GM18511 (cell line): Measurements from ENCODE around the gene STX19.
"Not testable (repeated sequence)": the region's sequence is repeated elsewhere in the genome, so short reads cannot be mapped to it uniquely, and the experiment has no call there.

Source experiments
- ATAC-seq: cut with Tn5 transposase; IDR thresholded peaks from one replicate; pipeline ENCODE4 v1.9.1; 2021; ENCODE audit warnings: mild to moderate bottlenecking, moderate library complexity; ENCODE audit not compliant: unreplicated experiment

Gene STX19

DNA sequence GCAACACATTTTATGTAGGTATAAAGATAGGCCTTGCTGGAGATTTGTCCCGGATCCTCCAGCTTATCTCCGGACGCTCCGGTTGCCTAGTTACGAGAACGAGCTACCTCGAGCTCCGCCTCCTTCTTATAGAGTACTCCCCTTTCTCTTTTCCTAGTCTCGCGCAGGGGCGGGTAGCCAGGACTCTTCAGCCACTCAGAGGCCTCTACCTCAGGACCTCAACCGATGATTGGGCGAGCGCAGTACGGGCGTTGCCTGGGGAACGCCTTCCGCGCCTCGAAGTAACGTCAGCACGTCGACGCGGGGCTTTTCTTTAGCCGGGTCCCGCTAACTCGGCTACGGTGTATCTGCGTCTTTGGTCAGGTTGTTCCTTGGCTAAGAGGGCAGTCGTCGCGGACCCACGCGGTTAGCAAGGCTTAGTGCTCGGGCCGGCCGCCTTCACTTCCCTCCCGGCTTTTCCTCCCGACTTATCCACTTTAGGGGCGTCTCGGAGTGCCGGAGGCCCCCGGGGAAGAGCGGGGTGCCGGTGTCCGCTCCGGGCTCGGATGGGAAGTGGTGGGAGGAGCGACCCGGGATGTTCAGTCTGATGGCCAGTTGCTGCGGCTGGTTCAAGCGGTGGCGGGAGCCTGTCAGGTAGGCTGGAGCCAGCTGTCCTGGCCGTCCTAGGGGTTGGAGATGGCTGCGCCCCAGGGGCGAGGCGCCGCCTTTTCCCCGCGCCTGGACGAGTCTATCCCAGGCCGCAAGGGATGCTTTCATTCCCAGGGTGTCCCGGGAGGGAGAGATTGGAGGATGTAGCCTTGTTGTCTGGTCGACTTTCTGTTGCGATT is 48.3 kb downstream of the STX19 start, which contains the start of gene ARL13B:
Gene ARL13B, plus strand, starts transcription at position 306 of the 827 bp plus-strand sequence. Its CDS starts 269 bp downstream, at position 575.
- ATAC-seq: peak; percentile 100

DNA sequence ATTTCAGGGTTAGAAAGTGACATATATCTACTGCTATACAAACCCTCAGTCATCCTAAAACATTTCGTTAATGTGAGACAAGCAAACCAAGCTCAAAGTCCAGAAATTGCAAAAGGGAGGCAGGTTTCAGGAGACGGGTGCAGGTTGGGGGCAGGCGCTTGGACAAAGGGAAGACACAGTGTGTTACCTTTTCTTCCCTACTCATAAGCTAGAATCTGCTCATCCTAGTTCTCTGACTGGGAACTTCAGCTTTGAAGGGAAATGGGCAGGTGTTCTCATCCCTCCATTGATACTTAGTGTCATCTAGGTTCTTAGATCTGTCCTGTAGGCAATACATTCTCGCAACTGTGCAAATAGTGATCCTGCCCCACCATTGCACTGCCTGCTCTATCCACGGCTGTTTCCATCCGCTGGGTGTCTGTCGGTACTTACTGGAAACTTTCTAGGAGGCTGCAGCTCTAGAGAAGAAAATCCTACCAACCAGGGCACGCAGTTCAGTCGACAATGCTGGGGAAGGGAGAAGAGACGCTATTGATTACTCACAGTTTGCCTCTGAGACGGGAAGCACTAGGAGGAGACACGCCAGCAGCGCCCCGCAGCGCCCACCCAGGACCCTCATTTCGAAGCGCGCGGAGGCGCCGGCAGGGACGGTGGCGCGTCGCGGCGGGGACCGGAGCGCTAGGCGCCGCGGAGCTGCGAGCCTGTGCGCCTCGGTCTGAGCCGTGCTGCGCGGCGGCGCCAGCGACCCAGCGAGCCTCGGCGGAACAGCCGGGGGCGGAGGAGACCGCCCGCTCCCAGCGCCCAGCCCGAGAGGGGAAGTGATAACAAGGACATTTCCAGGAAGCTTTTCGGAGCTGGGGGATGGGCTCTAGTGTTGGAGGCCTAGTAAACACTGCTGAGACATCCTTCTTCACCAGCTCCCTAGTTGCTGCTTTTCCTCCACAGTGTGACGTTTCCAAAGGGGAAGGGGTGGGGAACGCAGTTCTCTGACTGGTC is 55.0 kb downstream of the STX19 start, which contains the start of gene PROS1:
Gene PROS1, minus strand, starts transcription at position 766 of the 996 bp plus-strand sequence. Its CDS starts 147 bp downstream, at position 619.
- peak; percentile 87 for ATAC-seq

DNA sequence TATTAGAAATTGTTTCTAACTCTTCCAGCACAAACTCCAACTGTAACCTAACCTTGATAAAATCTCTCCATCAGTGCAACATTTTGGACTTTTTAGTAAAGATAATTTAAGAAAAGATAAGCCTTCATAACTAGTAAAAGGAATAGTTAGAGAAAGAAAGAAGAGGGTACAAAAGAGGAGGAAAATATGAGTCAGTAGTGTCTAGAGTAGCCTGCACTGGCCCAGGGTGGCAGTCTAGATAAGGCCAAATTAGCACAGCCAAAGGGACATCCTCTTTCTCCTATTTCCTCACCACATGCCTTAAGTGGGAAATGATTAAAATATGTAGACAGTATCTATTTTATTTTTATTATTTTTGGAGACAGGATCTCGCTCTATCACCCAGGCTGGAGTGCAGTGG is 58.4 kb downstream of the STX19 start:
- no peak for ATAC-seq

DNA sequence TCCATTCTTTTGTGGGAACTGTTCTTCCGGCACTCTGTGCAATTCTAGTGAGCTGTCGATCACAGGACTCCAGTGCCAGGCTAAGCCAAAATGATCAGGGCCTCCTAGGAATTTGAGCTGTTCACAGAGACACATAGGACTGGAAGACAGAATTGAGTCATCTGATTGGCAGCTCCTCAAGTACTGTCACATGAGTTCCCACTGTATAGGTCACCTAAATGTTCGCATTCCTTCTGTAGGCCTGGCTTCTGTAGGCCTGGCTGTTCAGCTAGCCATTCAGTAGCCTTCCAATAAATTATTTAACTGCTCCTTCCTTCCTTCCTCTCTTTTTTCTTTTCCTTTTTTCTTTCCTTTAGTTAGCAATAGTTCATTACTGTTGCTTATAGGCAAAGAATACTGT is 59.0 kb downstream of the STX19 start:
- no peak for ATAC-seq

DNA sequence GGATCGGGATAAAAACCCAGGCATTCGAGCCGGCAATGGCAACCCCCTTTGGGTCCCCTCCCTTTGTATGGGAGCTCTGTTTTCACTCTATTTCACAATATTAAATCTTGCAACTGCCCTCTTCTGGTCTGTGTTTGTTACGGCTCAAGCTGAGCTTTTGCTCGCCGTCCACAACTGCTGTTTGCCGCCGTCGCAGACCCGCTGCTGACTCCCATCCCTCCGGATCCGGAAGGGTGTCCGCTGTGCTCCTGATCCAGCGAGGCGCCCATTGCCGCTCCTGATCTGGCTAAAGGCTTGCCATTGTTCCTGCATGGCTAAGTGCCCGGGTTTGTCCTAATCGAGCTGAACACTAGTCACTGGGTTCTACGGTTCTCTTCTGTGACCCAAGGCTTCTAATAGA is 63.3 kb downstream of the STX19 start:
- not testable (repeated sequence) for ATAC-seq
